PC-9 (cell line): ENCODE results near the gene ANKS6. TPM values are rescaled to one million over a fixed set of nuclear protein-coding genes. Genes with fewer than 3 reads are reported as not detected.
A peak's percentile ranks its signal among the peaks of the same experiment; 100 is the strongest.

ENCODE experiments used
- BruUV-seq: library from RNA; stranded (reverse); fragments of 400-500 nt; replicated peaks from 2 replicates; lab custom pipeline; 2021; lab: Mats Ljungman, UMichigan
- CTCF ChIA-PET: fragments of 300-600 bp; sonication (Branson Sonifier 250); formaldehyde crosslinking; loops from one replicate; lab custom pipeline; 2022; ENCODE audit warnings: antibody characterized with exemption; lab: Charles Lee
- POLR2A ChIA-PET: fragments of 300-600 bp; sonication (Branson Sonifier 250); formaldehyde crosslinking; loops from one replicate; lab custom pipeline; 2022; ENCODE audit warnings: antibody characterized with exemption; ENCODE audit not compliant: unreplicated experiment; lab: Charles Lee
- DNase-seq, 2 experiments: peaks; one replicate each; pipeline versions ENCODE4 v3.0.0 to v3.0.0-alpha.2; 2015 to 2022; ENCODE audit warnings: mixed read lengths in 1 of 2
- H2AFZ ChIP-seq: fragments of 200-600 bp; sonication (generic); 2 replicates; pipeline ENCODE4 v1.8.1; 2017; ENCODE audit warnings: antibody characterized with exemption
- H3F3A ChIP-seq: fragments of 200-600 bp; sonication (generic); 2 replicates; pipeline ENCODE4 v1.8.1; 2017; ENCODE audit warnings: antibody characterized with exemption, mild to moderate bottlenecking, low read depth; ENCODE audit not compliant: insufficient read depth
- H3K27ac ChIP-seq: fragments of 200-600 bp; sonication (generic); 2 replicates; pipeline ENCODE4 v1.6.1; 2016; ENCODE audit warnings: mixed run types
- H3K27me3 ChIP-seq: fragments of 200-600 bp; sonication (generic); 2 replicates; pipeline ENCODE4 v1.6.1; 2016; ENCODE audit warnings: low read depth, mixed run types; ENCODE audit not compliant: insufficient read depth
- H3K36me3 ChIP-seq: fragments of 200-600 bp; sonication (generic); 2 replicates; pipeline ENCODE4 v1.6.1; 2016; ENCODE audit warnings: low read depth, mixed run types
- H3K4me1 ChIP-seq: fragments of 200-600 bp; sonication (generic); replicated peaks from 2 replicates; pipeline ENCODE4 v1.6.1; 2016; ENCODE audit warnings: mixed run types; ENCODE audit not compliant: insufficient read depth
- H3K4me2 ChIP-seq: fragments of 200-600 bp; sonication (generic); 2 replicates; pipeline ENCODE4 v1.6.1; 2017; ENCODE audit warnings: mixed run types
- H3K4me3 ChIP-seq: fragments of 200-600 bp; sonication (generic); 2 replicates; pipeline ENCODE4 v1.6.1; 2016; ENCODE audit warnings: mixed run types
- H3K79me2 ChIP-seq: fragments of 200-600 bp; sonication (generic); 2 replicates; pipeline ENCODE4 v1.6.1; 2017; ENCODE audit warnings: low read depth, mixed run types
- H3K9me2 ChIP-seq: fragments of 200-600 bp; sonication (generic); 2 replicates; pipeline ENCODE4 v1.8.1; 2017; ENCODE audit warnings: mild to moderate bottlenecking; ENCODE audit not compliant: insufficient read depth
- H3K9me3 ChIP-seq: fragments of 200-600 bp; sonication (generic); 2 replicates; pipeline ENCODE4 v1.8.1; 2016; ENCODE audit warnings: low read depth; ENCODE audit not compliant: insufficient read depth
- H4K20me1 ChIP-seq: fragments of 200-600 bp; sonication (generic); 2 replicates; pipeline ENCODE4 v1.8.1; 2017; ENCODE audit not compliant: insufficient read depth
- EZH2 ChIP-seq: fragments of 200-600 bp; sonication (generic); IDR thresholded peaks from 2 replicates; pipeline ENCODE4 v1.8.0; 2017; ENCODE audit warnings: antibody characterized with exemption, low read depth
- intact Hi-C: fragments of 100-400 bp; cut with micrococcal nuclease; formaldehyde crosslinking; loops from one replicate; pipeline ENCODE4 v1.10.0; 2022; ENCODE audit not compliant: unreplicated experiment
- total RNA-seq: library from RNA; stranded (reverse); gene quantifications from 2 replicates; pipeline ENCODE4 v1.2.3, GENCODE V29; 2021
- TF ChIP-seq, protein P1 (sequence below): fragments of 200-600 bp; sonication (generic); conservative IDR thresholded peaks from 2 replicates; pipeline ENCODE4 v1.6.1; 2017; ENCODE audit warnings: mixed run types, antibody characterized with exemption, mild to moderate bottlenecking, moderate library complexity

The ANKS6 gene
- total RNA-seq, 1 experiment from 2014 or later, result 74.7 TPM

DNA sequence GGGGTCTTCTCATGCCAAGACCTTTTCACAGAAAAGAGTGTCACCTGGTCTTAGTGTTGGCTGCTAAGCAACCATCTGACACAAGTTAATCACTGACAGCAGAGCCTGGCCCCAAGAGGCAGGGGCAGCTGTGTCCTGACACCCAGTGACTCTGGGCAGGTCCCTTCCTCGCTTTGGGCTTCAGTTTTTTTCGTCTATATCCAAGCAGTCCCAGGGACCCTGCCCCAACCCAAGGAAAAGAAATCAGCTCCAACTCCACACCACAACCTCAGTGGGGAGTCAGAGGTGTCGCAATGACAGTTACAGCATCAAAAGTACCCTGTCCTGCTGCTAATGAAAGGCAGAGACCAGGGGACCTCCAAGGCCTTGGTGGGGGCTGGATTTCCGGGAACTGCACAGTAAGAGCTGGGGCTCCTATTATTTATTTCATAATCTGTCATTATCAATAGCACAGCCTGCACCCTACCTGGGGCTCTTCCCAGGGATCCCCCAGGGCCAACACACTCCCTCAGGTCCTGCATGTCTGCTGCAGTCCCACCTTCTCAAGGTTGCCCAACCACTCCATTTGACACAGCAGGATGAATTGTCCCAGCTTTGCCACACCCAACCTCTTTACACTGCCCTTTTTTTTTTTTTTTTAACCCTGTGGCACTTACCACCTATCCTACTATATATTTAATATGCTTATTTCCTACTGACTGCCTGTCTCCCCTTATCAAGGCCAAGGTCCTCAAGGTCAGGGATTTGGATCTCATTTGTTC, 9.4 kb downstream of the ANKS6 start:
- peak overlapping the region; percentile 11; the same call in 1 of the 2 replicates for H3K27ac ChIP-seq
- TF ChIP-seq EZH2, result no peak
- TF ChIP-seq, protein P1, sequence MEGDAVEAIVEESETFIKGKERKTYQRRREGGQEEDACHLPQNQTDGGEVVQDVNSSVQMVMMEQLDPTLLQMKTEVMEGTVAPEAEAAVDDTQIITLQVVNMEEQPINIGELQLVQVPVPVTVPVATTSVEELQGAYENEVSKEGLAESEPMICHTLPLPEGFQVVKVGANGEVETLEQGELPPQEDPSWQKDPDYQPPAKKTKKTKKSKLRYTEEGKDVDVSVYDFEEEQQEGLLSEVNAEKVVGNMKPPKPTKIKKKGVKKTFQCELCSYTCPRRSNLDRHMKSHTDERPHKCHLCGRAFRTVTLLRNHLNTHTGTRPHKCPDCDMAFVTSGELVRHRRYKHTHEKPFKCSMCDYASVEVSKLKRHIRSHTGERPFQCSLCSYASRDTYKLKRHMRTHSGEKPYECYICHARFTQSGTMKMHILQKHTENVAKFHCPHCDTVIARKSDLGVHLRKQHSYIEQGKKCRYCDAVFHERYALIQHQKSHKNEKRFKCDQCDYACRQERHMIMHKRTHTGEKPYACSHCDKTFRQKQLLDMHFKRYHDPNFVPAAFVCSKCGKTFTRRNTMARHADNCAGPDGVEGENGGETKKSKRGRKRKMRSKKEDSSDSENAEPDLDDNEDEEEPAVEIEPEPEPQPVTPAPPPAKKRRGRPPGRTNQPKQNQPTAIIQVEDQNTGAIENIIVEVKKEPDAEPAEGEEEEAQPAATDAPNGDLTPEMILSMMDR, result no peak
- H3F3A ChIP-seq, result peaks cover 31% of the 10 kb centered on the region
- H3K4me2 ChIP-seq, result 0 out of 2 replicates have a peak overlapping the region, but pooled peaks have one; percentile 11
- peaks cover 42% of the 10 kb centered on the region for H3K79me2 ChIP-seq
- H3K27me3 ChIP-seq, result no peaks in the 10 kb centered on the region
- H4K20me1 ChIP-seq, result no peaks in the 10 kb centered on the region
- CTCF ChIA-PET, result interaction anchor here (0.7 kb wide), 1 partner anchor 88 kb away, joined by 3 read pairs; no protein-coding TSS in a partner anchor
- POLR2A ChIA-PET, result interaction anchor here (0.8 kb wide), 1 partner anchor 50 kb away, joined by 5 read pairs; no protein-coding TSS in a partner anchor
- no TSS peak for BruUV-seq
- no peak overlapping the region for H2AFZ ChIP-seq
- peaks cover 31% of the 10 kb centered on the region; the same call in 1 of the 2 replicates for H3K36me3 ChIP-seq
- DNase-seq, result peak in 1 of 2 experiments; percentile 63
- no peaks in the 10 kb centered on the region for H3K9me2 ChIP-seq
- no peak overlapping the region for H3K4me3 ChIP-seq
- H3K4me1 ChIP-seq, result peaks cover 52% of the 10 kb centered on the region
- H3K9me3 ChIP-seq, result no peaks in the 10 kb centered on the region
- intact Hi-C loops, result no loop called here

- no peak overlapping the region for H3K4me2 ChIP-seq
- no TSS peak for BruUV-seq
- intact Hi-C loops, result no loop called here
- no peaks in the 10 kb centered on the region for H3K9me2 ChIP-seq
- peaks cover 31% of the 10 kb centered on the region; the same call in 1 of the 2 replicates for H3K36me3 ChIP-seq
- no peak overlapping the region for H3K4me3 ChIP-seq
- no peak overlapping the region for H3K27ac ChIP-seq
- DNase-seq, result no peak
- ChIA-PET CTCF (interaction anchor here (0.7 kb wide), 2 partner anchors 685 to 1309 kb away, joined by 5 to 8 read pairs; no protein-coding TSS in a partner anchor), POLR2A (no interaction called here)
- H2AFZ ChIP-seq, result no peak overlapping the region
- H3K9me3 ChIP-seq, result no peaks in the 10 kb centered on the region
- H3K79me2 ChIP-seq, result peaks cover 28% of the 10 kb centered on the region
- peaks cover 45% of the 10 kb centered on the region for H3K4me1 ChIP-seq
- H4K20me1 ChIP-seq, result no peaks in the 10 kb centered on the region
- H3F3A ChIP-seq, result peaks cover 29% of the 10 kb centered on the region
- TF ChIP-seq, protein P1, result no peak
- TF ChIP-seq EZH2, result no peak
- no peaks in the 10 kb centered on the region for H3K27me3 ChIP-seq
These were observed 11.2 kb downstream of the ANKS6 start for GRCh38 chr9:98784831-98785806.
